Activated CD4-positive, alpha-beta T cell treated with anti-CD3 and anti-CD28 coated beads, Interleukin-2, Interleukin-6, amounts not matched to agents 100 ng/mL and 50 ng/mL, durations not matched to agents 16 hours and 8 hours (primary cell): Measurements from ENCODE around the gene DISP3.
"Not testable (repeated sequence)": the region's sequence is repeated elsewhere in the genome, so short reads cannot be mapped to it uniquely, and the experiment has no call there.

ENCODE experiments used
- DNase-seq: peaks from one replicate; pipeline ENCODE4 v3.0.0-alpha.2; 2020

Gene DISP3

DNA sequence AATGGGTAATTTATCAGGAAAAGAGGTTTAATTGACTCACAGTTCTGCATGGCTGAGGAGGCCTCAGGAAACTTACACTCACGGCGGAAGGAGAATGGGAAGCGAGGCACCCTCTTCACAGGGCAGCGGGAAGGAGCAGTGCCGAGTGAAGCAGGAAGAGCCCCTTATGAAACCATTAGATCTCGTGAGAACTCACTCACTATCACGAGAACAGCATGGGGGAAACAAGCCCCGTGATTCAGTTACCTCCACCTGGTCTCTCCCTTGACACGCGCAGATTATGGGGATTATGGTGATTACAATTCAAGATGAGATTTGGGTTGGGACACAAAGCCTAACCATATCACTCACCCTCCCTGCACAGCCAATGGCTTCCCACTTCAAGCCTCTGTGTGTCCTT is 101.1 kb downstream of the DISP3 start:
- DNase-seq, result not testable (repeated sequence)

DNA sequence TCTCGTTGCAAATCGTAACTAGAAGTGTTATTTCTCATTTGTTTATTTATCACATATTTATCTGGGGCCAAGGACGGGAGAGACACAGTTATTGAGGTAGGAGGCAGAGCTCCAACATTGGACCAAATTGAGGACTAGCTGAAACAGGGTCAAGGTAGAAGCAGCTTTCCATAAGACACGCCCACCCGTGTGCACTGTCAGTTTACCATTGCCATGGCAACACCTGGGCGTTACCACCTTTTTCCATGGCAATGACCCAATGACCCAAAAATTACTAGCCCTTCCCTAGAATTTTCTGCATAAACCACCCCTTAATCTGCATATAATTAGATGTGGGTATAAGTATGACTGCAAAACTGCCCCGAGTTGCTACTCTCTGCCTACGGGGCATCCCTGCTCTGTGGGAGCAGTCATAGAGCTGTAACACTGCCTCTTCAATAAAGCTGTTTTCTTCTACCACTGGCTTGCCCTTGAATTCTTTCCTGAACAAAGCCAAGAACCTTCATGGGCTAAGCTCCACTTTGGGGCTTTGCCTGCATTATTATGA is 102.6 kb downstream of the DISP3 start:
- DNase-seq, result no peak

DNA sequence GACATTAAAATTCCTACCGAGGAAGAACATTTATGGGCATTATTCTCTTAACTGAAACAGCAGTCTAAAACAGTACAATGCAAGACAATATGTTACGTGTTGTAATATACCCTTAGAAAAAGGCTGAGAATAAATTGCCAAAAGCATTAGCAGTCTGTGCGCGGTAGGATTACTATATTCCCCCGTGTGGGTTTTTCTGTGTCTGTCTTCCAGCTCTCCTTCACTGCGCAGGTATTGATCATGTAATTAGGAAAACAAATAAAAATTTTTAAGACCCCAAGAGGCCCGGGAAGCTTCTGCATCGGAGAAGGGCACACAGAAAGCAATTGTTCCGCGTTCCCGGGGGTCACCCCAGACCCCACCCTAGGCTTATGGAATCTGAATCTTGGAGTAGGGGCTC is 106.4 kb downstream of the DISP3 start:
- no peak for DNase-seq
